Activated CD8-positive, alpha-beta memory T cell treated with anti-CD3 and anti-CD28 coated beads, Interleukin-2, amount 50 U/mL, for 4 hours (primary cell): ENCODE measurements around the gene AAGAB.

Experiments
- DNase-seq: peaks from one replicate; pipeline ENCODE4 v3.0.0-alpha.2; 2020

The AAGAB gene

DNA sequence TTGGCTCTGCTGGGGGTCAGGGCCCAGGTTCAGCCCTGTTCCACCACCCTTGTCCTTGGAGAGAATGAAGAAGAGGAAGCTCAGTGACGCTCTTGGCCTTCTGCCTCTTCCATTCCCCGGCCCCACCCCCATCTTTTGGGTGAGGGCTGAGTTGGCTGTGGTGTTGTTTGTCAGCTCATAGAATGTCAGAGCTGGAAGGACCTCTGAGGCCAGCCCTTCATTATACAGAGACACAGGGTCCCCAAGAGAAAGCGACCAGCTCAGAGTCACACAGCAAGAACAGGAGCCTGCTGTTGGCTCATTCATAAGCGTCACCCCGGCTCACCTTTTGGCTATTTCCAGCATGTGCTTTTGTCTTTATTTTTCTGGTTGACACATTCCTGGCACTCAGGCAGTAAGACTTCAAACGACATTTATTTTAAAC, 68.2 kb downstream of the AAGAB start:
- DNase-seq = no peak

DNA sequence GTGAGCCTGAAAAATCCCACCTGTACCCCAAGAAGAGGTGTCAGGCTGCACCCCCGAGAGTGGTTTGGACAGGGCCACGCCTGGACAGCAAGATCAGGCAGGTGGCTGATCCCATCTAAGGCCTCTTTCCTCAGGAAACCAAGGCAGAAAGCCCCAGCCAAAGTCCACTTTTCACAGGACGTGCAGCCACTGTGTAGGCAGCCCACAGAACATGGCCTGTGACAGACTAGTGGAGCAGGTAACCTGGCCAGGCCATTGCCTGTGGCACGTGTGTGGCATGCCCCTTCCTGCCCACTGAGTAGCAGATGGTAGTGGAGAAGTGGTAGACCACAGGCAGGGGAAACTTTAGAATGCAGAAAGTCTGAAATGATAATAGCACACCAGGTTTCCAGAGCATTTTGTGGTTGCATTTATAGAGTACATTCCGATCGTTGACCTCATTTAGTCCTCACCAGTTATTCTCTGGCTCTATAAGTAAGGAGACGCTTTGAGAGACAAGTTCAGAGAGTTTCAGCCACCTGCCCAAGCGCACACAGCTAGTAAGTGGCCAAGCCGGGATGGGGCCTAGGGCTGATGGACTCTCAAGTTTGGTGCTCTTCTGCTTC, 68.7 kb downstream of the AAGAB start:
- DNase-seq = no peak

DNA sequence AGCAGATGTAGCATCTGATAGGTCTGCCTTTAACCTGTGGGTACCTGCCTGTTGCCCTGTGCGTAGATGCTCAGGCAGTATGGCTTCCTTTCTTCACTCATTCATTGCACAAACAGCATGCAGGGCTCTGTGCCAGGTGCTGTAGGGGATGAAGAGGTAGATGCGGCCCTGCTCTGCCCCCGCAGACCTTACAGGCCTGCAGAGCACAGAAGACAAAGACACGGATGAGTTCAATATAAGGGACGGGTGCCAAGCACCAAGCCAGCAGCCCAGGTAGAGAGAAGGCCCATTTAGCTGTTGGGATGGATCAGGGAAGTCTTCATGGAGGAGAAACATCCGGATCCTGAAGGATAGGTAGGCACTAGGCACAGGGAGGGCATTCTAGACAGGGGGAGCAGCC, 69.4 kb downstream of the AAGAB start:
- no peak for DNase-seq

GRCh38 chr15:67184208-67184925, 70.1 kb downstream of the AAGAB start:
- no peak for DNase-seq

- no peak for DNase-seq
Measured at GRCh38 chr15:67183443-67184169, 70.9 kb downstream of the AAGAB start.

- DNase-seq = no peak
Measured at GRCh38 chr15:67181221-67181639, 73.2 kb downstream of the AAGAB start.

DNA sequence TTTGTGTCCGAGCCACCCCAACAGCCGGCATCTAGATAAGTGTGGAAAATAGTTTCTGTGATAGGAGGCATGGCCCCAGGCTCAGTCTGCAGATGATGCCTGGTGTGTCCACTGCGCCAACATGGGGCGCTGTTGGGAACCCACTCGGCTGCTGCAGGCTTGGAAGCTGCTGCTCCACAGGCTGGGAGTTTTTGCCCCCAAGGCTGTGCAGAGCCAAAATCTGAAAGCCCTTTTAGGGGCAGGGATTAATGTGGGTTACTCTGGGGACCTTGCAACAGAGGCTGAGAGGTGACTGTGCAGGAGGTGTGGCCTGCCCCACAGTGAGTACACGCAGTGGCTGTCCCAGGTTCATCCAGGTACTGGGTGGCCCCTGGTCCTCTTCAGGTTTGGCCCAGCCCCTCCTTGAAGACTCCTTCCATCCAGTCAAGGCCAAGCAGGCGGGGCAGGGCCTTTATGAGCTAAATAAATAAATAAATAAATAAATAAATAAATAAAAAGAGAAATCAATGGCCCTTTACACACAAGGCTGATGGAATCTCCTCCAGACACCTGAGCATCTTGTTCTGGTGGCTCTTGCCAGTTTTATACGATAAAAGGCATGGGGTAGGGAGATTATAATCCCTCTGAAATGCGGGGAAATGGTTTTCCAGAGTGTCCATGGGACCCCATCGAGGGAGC, 73.8 kb downstream of the AAGAB start:
- DNase-seq = no peak

DNA sequence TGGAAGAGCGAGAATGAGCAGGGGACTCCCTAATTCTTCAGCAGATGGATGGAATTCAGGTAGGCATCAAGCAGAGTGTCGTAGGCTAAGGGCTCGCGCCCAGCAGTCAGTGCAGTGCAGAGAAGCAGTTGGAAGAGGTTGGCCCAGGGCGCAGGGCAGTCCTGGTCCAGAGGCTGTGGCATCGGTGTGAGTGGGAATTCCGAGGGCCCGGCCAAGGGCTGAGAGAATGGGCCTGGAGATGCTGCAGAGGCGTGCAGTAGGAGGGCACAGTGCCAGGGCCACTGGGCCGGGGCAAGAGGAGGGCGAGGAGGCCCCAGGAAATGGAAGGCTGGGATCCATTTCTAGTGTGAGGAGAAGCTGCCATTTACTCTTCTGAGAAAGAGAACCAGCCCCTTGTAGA, 74.4 kb downstream of the AAGAB start:
- DNase-seq = no peak

GRCh38 chr15:67179411-67179995, 75.0 kb downstream of the AAGAB start:
- no peak for DNase-seq

GRCh38 chr15:67178569-67179210, 75.8 kb downstream of the AAGAB start:
- DNase-seq = no peak

- DNase-seq = no peak
Measured at GRCh38 chr15:67177752-67178151, 76.7 kb downstream of the AAGAB start.

DNA sequence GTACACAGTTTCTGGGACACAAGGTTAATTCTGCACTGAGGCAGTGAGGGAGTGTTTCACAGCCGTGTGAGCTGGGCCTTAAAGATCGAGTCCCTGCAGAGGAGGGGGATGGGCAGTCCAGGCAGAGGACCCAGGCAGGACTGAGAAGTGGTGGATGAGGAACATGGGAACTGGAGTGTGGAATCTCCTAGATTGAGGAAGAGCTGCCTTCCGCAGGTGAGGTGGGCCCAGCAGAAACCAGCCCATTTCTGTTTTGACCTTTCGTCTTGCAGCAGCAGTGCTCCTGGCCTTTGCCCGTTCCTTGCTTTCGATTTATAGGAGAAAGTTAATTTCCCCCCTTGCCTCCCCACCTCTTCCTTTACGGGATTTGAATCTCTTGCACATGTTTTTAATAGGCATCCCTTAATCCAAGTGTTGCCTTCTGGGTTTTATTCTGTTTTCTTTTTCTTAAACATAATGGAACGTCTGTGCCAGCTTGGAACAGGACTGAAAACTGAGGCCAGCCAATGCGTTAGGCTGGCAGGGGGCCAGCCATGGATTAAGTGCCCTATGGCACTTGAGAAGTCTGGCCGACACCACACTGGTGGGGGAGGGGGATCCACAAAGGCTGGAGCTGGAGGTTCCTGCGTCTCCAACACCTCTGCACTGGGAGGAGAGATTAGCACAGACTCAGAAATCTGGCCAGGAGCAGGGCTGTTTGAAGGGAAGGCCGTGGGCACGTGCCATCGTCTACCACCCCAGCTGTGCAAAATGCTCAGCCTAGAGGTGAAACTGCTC, 78.1 kb downstream of the AAGAB start:
- DNase-seq = no peak

DNA sequence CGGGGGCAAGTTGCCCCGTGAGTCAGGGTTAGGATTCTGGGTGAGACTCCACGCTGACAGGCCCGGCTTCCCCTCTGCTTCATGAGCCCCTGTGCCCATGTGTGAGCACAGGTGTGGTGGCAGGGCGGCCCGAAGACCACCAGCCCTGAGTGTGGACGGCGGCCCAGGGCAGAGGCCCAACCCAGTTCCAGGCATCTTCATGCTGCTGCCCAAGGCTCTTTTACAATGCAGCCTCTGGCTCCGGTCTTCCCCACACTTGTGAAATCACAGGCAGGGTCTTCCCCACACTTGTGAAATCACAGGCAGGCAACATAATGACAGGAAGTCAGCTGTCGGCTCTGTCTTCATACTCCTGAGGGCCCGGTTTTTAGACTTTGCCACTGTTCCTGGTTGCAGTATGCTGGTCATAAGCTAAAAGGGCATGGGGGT, 78.8 kb downstream of the AAGAB start:
- DNase-seq = no peak

- no peak for DNase-seq
Measured at GRCh38 chr15:67174864-67175573, 79.4 kb downstream of the AAGAB start.

DNA sequence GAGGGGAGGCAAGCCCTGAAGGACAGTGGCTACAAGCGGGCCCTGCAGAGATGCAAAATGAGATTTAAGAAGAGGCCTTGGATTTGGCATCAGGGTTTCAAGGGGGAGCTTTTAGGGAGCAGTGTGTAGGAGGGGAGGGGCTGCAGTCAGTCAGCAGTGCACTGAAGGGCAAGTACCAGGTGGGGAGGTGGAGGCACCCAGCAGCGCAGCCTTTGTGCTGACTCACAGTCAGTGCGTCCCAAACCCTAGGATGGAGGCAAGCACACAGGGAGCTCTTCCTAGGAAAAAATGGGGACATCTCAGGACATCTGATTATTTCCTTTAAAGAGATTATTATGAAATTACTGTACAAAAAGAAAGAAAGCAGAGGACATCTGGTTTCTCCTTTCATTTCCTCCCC, 80.0 kb downstream of the AAGAB start:
- no peak for DNase-seq

DNA sequence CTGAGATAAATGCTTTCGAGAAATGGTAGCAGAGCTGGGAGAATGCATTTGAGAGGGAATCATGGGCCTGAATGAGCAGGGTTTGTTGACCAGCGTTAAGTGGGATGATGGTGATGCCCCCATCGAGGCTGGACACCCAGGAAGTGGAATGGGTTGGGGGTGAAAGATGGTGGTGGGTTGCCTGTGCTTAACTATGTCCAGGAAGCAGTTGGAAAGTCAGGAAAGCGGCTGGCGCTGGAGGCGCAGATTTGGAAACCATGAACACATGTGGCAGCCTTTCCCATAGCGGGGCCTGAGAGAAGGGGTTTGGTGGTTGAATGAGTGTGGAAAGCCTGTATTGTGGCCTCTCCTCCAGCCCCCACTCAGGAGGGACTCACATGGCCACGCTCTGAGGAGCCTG, 80.7 kb downstream of the AAGAB start:
- no peak for DNase-seq

DNA sequence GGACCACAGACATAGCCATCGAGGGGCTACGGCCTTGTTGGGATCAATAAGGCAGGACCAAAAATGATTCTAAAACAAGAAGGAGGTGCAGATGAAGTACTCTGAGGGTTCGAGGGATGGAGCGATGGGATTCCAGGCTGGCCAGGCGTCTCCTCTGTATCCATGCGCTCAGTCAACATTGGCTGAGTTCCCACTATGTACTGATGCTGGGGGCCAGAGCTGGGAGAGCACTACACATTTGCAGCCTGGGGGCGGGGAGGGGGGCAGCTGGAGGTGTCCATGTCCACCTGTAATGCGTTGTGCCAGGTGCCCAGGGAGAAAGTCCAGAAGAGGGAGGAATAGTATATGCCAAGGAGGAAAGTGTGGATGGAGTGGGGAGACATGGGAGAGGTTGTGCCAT, 81.5 kb downstream of the AAGAB start:
- no peak for DNase-seq

- no peak for DNase-seq
Measured at GRCh38 chr15:67172172-67172571, 82.3 kb downstream of the AAGAB start.

DNA sequence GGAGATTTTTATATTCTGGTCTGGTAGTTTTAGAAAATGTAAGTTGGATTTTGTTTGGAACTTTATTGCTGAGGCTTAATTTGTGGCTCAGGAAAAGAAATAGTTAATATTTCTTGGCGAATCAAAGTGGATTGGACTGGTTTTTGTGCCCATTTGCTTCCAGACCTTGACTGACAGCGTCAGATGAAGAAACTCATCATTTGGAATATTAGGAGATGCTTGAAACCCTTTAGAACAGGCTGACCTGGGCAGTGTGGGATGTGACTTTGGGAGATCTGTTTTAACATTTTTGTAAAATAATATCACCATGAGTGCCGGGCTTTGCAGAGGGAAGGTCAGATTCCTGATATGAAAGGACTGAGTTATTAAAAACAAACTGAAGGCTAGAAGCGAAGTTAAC, 83.0 kb downstream of the AAGAB start:
- no peak for DNase-seq

- DNase-seq = no peak
Measured at GRCh38 chr15:67170143-67170925, 84.1 kb downstream of the AAGAB start.
